HepG2 (cell line): ENCODE measurements around the gene UBE2J1. TPM values are rescaled to one million over a fixed set of nuclear protein-coding genes. Genes with fewer than 3 reads are reported as not detected.
A peak's percentile ranks its signal among the peaks of the same experiment; 100 is the strongest.

ENCODE experiments used
- AHR ChIP-seq: IDR thresholded peaks from 2 replicates; pipeline ENCODE4 v1.6.1; 2018; ENCODE audit warnings: missing genetic modification reagents, missing compliant biosample characterization
- DMTF1 ChIP-seq: sonication (generic); formaldehyde crosslinking; IDR thresholded peaks from 2 replicates; pipeline ENCODE4 v1.4.0; 2020; ENCODE audit warnings: mild to moderate bottlenecking, missing genetic modification reagents
- E2F1 ChIP-seq: sonication (generic); formaldehyde crosslinking; IDR thresholded peaks from 2 replicates; pipeline ENCODE4 v1.5.0; 2020; ENCODE audit warnings: missing genetic modification reagents
- POGK ChIP-seq: sonication (generic); formaldehyde crosslinking; conservative IDR thresholded peaks from 2 replicates; pipeline ENCODE4 v1.8.0; 2022; ENCODE audit warnings: mild to moderate bottlenecking, moderate library complexity, missing genetic modification reagents
- SMAD1 ChIP-seq: sonication (generic); formaldehyde crosslinking; IDR thresholded peaks from 2 replicates; pipeline ENCODE4 v1.4.0; 2020; ENCODE audit warnings: missing genetic modification reagents, low read depth, mild to moderate bottlenecking, borderline replicate concordance
- TRAFD1 ChIP-seq: sonication (generic); formaldehyde crosslinking; IDR thresholded peaks from 2 replicates; pipeline ENCODE4 v1.5.1; 2020; ENCODE audit warnings: missing genetic modification reagents, mild to moderate bottlenecking, borderline replicate concordance
- XRCC5 ChIP-seq: fragments of 200-400 bp; formaldehyde crosslinking; optimal IDR thresholded peaks from 2 replicates; pipeline ENCODE3; 2017; ENCODE audit warnings: mild to moderate bottlenecking, low read length
- ZBTB34 ChIP-seq: sonication (generic); formaldehyde crosslinking; IDR thresholded peaks from 2 replicates; pipeline ENCODE4 v1.8.0; 2022; ENCODE audit warnings: mild to moderate bottlenecking, missing genetic modification reagents
- ZFP1 ChIP-seq: IDR thresholded peaks from 2 replicates; pipeline ENCODE4 v1.6.1; 2016
- ZGPAT ChIP-seq: IDR thresholded peaks from 2 replicates; pipeline ENCODE4 v1.6.1; 2016; ENCODE audit warnings: mild to moderate bottlenecking
- ZKSCAN5 ChIP-seq: sonication (generic); formaldehyde crosslinking; IDR thresholded peaks from 2 replicates; pipeline ENCODE4 v1.5.1; 2020; ENCODE audit warnings: mild to moderate bottlenecking, missing genetic modification reagents
- ZNF20 ChIP-seq: sonication (generic); formaldehyde crosslinking; IDR thresholded peaks from 2 replicates; pipeline ENCODE4 v1.4.0; 2020; ENCODE audit warnings: mild to moderate bottlenecking, moderate library complexity, missing genetic modification reagents
- ZNF574 ChIP-seq: sonication (generic); formaldehyde crosslinking; IDR thresholded peaks from 2 replicates; pipeline ENCODE4 v1.4.0; 2020; ENCODE audit warnings: missing genetic modification reagents
- ZNF737 ChIP-seq: sonication (generic); formaldehyde crosslinking; IDR thresholded peaks from 2 replicates; pipeline ENCODE4 v1.5.0; 2020; ENCODE audit warnings: missing genetic modification reagents, mild to moderate bottlenecking, borderline replicate concordance
- ZNF775 ChIP-seq: sonication (generic); formaldehyde crosslinking; IDR thresholded peaks from 2 replicates; pipeline ENCODE4 v1.4.0; 2020; ENCODE audit warnings: missing genetic modification reagents, mild to moderate bottlenecking, moderate library complexity, borderline replicate concordance
- polyA plus RNA-seq, 8 experiments: library from polyadenylated mRNA; depleted of rRNA in 3 of 8; stranded (reverse) in 7 of 8; unstranded in 1 of 8; fragments of >200 nt; fragmentation: Illumina TruSeq in 4 of 8; extraction: Trizol in 4 of 8; gene quantifications; 2 replicates each; pipeline versions ENCODE4 v1.2.1 to v1.2.3, GENCODE V29; 2011 to 2016; ENCODE audit warnings: low read depth in 4 of 8, missing spikeins in 1 of 8, mixed read lengths in 1 of 8; ENCODE audit not compliant: insufficient read depth in 1 of 8
- total RNA-seq, 5 experiments: library from RNA; depleted of rRNA; stranded (reverse); fragments of >200 nt; fragmentation: Illumina TruSeq; extraction: Trizol; gene quantifications; 2 replicates each; pipeline ENCODE4 v1.2.3, GENCODE V29; 2016; ENCODE audit warnings: low read depth in 1 of 5

Gene UBE2J1
- total and polyA plus RNA-seq, 2 of the 13 experiments (the other 11 are each of a cell fraction or from before 2014, with no cell fraction given): 19.3 to 24.6 TPM

- no peak for TF ChIP-seq TRAFD1 (CRISPR knock-in tag)
- peak; percentile 96 for TF ChIP-seq XRCC5
- no peak for TF ChIP-seq ZKSCAN5 (CRISPR knock-in tag)
- TF ChIP-seq ZNF574: 0 out of 2 replicates have a peak, but pooled peaks have one; percentile 22
- no peak for TF ChIP-seq ZBTB34 (CRISPR knock-in tag)
- TF ChIP-seq ZNF775 (CRISPR knock-in tag): no peak
- TF ChIP-seq POGK (CRISPR knock-in tag): no peak
- 0 out of 2 replicates have a peak, but pooled peaks have one; percentile 53 for TF ChIP-seq AHR
- no peak for TF ChIP-seq ZFP1
- no peak for TF ChIP-seq DMTF1
- no peak for TF ChIP-seq ZNF737 (CRISPR knock-in tag)
- TF ChIP-seq ZNF20: no peak
- TF ChIP-seq ZGPAT (CRISPR knock-in tag): 0 out of 2 replicates have a peak, but pooled peaks have one; percentile 26
- no peak for TF ChIP-seq E2F1 (CRISPR knock-in tag)
- TF ChIP-seq SMAD1 (CRISPR knock-in tag): no peak
Measured at GRCh38 chr6:89371849-89372505, 19.5 kb upstream of the UBE2J1 start (continued).
